Measurements from ENCODE around the gene TPBGL. TPM values are rescaled to one million over a fixed set of nuclear protein-coding genes. Genes with fewer than 3 reads are reported as not detected.

TPBGL gene
- total RNA-seq, 1 donor from 2014 or later, result 0.20 TPM

- Histone ChIP-seq H3K36me3 (ENCODE audit: insufficient read depth, low read length) (no peaks in the 10 kb centered on the region), H3K79me2 (ENCODE audit: insufficient read depth, low read length) (no peaks in the 10 kb centered on the region), H3K27ac (ENCODE audit: low read depth, low read length) (no peak overlapping the region), H3K4me3 (ENCODE audit: insufficient read depth, low read depth, low read length) (no peak overlapping the region), H3K9ac (ENCODE audit: low read length) (no peak overlapping the region), H3K27me3 (ENCODE audit: insufficient read depth, low read length) (no peaks in the 10 kb centered on the region), H3K4me1 (ENCODE audit: insufficient read depth, low read length) (no peaks in the 10 kb centered on the region), H3K4me2 (ENCODE audit: low read length) (no peak overlapping the region), H2AFZ (ENCODE audit: low read depth, low read length) (no peak overlapping the region), H4K20me1 (ENCODE audit: insufficient read depth, low read length) (no peaks in the 10 kb centered on the region), H3K9me3 (ENCODE audit: insufficient read depth, low read depth, low read length) (no peaks in the 10 kb centered on the region)
- H3K27ac Mint-ChIP-seq (ENCODE audit: unreplicated experiment), result peak overlapping the region; percentile 94
- no peak overlapping the region for H3K4me3 Mint-ChIP-seq (ENCODE audit: unreplicated experiment)
- peaks cover 7% of the 10 kb centered on the region for H3K4me1 Mint-ChIP-seq (ENCODE audit: low read depth, unreplicated experiment)
- FAIRE-seq, result no peak
- peaks cover 29% of the 10 kb centered on the region for H3K36me3 Mint-ChIP-seq (ENCODE audit: low read depth, unreplicated experiment)
- DNase-seq (ENCODE audit: low read depth), result peak; percentile 14
- H3K9me3 Mint-ChIP-seq (ENCODE audit: unreplicated experiment), result no peaks in the 10 kb centered on the region
- no peaks in the 10 kb centered on the region for H3K27me3 Mint-ChIP-seq (ENCODE audit: low read depth, unreplicated experiment)
- TF ChIP-seq CTCF (IDR thresholded peaks at IDR 0.05; ENCODE audit: insufficient read depth, low read depth, low read length) (no peak), EZH2 (IDR thresholded peaks at IDR 0.05; ENCODE audit: insufficient read depth, low read length) (no peak)
Measured at GRCh38 chr11:75279273-75279672, 38.7 kb downstream of the TPBGL start.

GRCh38 chr11:75280227-75280701, 39.7 kb downstream of the TPBGL start:
- no peaks in the 10 kb centered on the region for H3K9me3 Mint-ChIP-seq (ENCODE audit: unreplicated experiment)
- no peak overlapping the region for H3K27ac Mint-ChIP-seq (ENCODE audit: unreplicated experiment)
- H4K20me1 ChIP-seq (ENCODE audit: insufficient read depth, low read length), result no peaks in the 10 kb centered on the region
- no peak overlapping the region for H3K4me3 Mint-ChIP-seq (ENCODE audit: unreplicated experiment)
- no peak overlapping the region for H3K4me2 ChIP-seq (ENCODE audit: low read length)
- H3K79me2 ChIP-seq (ENCODE audit: insufficient read depth, low read length), result no peaks in the 10 kb centered on the region
- H3K36me3 ChIP-seq (ENCODE audit: insufficient read depth, low read length), result no peaks in the 10 kb centered on the region
- peaks cover 7% of the 10 kb centered on the region for H3K4me1 Mint-ChIP-seq (ENCODE audit: low read depth, unreplicated experiment)
- no peak overlapping the region for H3K4me3 ChIP-seq (ENCODE audit: insufficient read depth, low read depth, low read length)
- no peak overlapping the region for H3K27ac ChIP-seq (ENCODE audit: low read depth, low read length)
- no peaks in the 10 kb centered on the region for H3K27me3 ChIP-seq (ENCODE audit: insufficient read depth, low read length)
- peaks cover 29% of the 10 kb centered on the region for H3K36me3 Mint-ChIP-seq (ENCODE audit: low read depth, unreplicated experiment)
- FAIRE-seq (peak; percentile 60), DNase-seq (ENCODE audit: low read depth) (peak; percentile 22)
- no peak for TF ChIP-seq EZH2 (IDR thresholded peaks at IDR 0.05; ENCODE audit: insufficient read depth, low read length)
- peak; percentile 91 for TF ChIP-seq CTCF (IDR thresholded peaks at IDR 0.05; ENCODE audit: insufficient read depth, low read depth, low read length)
- no peaks in the 10 kb centered on the region for H3K27me3 Mint-ChIP-seq (ENCODE audit: low read depth, unreplicated experiment)
- H2AFZ ChIP-seq (ENCODE audit: low read depth, low read length), result no peak overlapping the region
- H3K4me1 ChIP-seq (ENCODE audit: insufficient read depth, low read length), result no peaks in the 10 kb centered on the region
- no peak overlapping the region for H3K9ac ChIP-seq (ENCODE audit: low read length)
- no peaks in the 10 kb centered on the region for H3K9me3 ChIP-seq (ENCODE audit: insufficient read depth, low read depth, low read length)

GRCh38 chr11:75280770-75281468, 40.3 kb downstream of the TPBGL start:
- H3K79me2 ChIP-seq (ENCODE audit: insufficient read depth, low read length), result no peaks in the 10 kb centered on the region
- FAIRE-seq, result no peak
- no peaks in the 10 kb centered on the region for H3K9me3 ChIP-seq (ENCODE audit: insufficient read depth, low read depth, low read length)
- H3K9ac ChIP-seq (ENCODE audit: low read length), result no peak overlapping the region
- Mint-ChIP-seq H3K4me1 (ENCODE audit: low read depth, unreplicated experiment) (peaks cover 4% of the 10 kb centered on the region), H3K27ac (ENCODE audit: unreplicated experiment) (no peak overlapping the region), H3K27me3 (ENCODE audit: low read depth, unreplicated experiment) (no peaks in the 10 kb centered on the region), H3K4me3 (ENCODE audit: unreplicated experiment) (no peak overlapping the region), H3K36me3 (ENCODE audit: low read depth, unreplicated experiment) (peaks cover 27% of the 10 kb centered on the region), H3K9me3 (ENCODE audit: unreplicated experiment) (no peaks in the 10 kb centered on the region)
- H4K20me1 ChIP-seq (ENCODE audit: insufficient read depth, low read length), result no peaks in the 10 kb centered on the region
- H3K27ac ChIP-seq (ENCODE audit: low read depth, low read length), result no peak overlapping the region
- H3K36me3 ChIP-seq (ENCODE audit: insufficient read depth, low read length), result no peaks in the 10 kb centered on the region
- no peak overlapping the region for H3K4me2 ChIP-seq (ENCODE audit: low read length)
- no peak for TF ChIP-seq EZH2 (IDR thresholded peaks at IDR 0.05; ENCODE audit: insufficient read depth, low read length)
- no peak for TF ChIP-seq CTCF (IDR thresholded peaks at IDR 0.05; ENCODE audit: insufficient read depth, low read depth, low read length)
- DNase-seq (ENCODE audit: low read depth), result no peak
- H2AFZ ChIP-seq (ENCODE audit: low read depth, low read length), result no peak overlapping the region
- no peaks in the 10 kb centered on the region for H3K27me3 ChIP-seq (ENCODE audit: insufficient read depth, low read length)
- H3K4me3 ChIP-seq (ENCODE audit: insufficient read depth, low read depth, low read length), result no peak overlapping the region
- H3K4me1 ChIP-seq (ENCODE audit: insufficient read depth, low read length), result no peaks in the 10 kb centered on the region

Data from astrocyte (in vitro differentiated cells and primary cell).